ENCODE measurements around the gene IL1R1.

DNA sequence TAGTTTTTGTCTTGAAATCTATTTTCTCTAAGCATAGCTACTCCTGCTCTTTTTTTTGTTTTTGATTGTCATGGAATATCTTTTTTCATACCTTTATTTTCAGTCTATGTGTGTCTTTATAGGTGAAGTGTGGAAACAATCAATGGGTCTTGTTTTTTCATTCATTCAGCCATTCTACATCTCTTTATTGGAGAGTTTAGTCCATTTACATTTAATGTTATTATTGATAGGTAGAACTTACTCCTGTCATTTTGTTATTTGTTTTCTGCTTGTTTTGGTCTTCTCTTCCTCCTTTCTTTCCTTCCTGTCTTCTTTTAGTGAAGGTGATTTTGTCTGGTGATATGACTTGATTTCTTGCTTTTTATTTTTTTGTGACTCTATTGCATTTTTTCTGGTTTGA, 62.1 kb downstream of the IL1R1 start:
- TF ChIP-seq, protein P1, sequence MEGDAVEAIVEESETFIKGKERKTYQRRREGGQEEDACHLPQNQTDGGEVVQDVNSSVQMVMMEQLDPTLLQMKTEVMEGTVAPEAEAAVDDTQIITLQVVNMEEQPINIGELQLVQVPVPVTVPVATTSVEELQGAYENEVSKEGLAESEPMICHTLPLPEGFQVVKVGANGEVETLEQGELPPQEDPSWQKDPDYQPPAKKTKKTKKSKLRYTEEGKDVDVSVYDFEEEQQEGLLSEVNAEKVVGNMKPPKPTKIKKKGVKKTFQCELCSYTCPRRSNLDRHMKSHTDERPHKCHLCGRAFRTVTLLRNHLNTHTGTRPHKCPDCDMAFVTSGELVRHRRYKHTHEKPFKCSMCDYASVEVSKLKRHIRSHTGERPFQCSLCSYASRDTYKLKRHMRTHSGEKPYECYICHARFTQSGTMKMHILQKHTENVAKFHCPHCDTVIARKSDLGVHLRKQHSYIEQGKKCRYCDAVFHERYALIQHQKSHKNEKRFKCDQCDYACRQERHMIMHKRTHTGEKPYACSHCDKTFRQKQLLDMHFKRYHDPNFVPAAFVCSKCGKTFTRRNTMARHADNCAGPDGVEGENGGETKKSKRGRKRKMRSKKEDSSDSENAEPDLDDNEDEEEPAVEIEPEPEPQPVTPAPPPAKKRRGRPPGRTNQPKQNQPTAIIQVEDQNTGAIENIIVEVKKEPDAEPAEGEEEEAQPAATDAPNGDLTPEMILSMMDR (IDR thresholded peaks at IDR 0.05), result no peak
- TF ChIP-seq POLR2A (IDR thresholded peaks at IDR 0.05), result no peak

Measured in stomach (tissue), 4 donors.